ENCODE data around the gene SH2B3.

DNA sequence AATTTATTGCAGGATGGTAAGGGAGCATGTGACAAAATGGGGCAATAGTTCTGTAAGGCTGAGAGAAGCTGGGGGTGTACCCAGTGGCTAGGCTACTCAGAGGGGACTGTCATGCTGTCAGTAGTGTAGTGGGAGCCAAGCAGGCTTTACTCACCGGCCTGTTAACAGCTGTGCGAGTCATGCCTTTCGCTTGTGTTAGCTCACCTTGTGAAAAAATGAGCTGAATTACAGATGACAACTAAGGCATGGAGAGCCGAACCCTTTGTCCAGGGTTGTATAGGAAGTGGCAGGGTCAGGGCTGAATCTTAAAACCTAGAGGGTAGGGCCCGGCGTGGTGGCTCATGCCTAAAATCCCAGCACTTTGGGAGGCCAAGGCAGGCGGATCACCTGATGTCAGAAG lies 37.9 kb downstream of the SH2B3 start:
- TF ChIP-seq, protein P1, sequence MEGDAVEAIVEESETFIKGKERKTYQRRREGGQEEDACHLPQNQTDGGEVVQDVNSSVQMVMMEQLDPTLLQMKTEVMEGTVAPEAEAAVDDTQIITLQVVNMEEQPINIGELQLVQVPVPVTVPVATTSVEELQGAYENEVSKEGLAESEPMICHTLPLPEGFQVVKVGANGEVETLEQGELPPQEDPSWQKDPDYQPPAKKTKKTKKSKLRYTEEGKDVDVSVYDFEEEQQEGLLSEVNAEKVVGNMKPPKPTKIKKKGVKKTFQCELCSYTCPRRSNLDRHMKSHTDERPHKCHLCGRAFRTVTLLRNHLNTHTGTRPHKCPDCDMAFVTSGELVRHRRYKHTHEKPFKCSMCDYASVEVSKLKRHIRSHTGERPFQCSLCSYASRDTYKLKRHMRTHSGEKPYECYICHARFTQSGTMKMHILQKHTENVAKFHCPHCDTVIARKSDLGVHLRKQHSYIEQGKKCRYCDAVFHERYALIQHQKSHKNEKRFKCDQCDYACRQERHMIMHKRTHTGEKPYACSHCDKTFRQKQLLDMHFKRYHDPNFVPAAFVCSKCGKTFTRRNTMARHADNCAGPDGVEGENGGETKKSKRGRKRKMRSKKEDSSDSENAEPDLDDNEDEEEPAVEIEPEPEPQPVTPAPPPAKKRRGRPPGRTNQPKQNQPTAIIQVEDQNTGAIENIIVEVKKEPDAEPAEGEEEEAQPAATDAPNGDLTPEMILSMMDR (IDR thresholded peaks at IDR 0.05; ENCODE audit: low read length): no peak
- TF ChIP-seq EZH2phosphoT487 (IDR thresholded peaks at IDR 0.05; ENCODE audit: low read length): no peak
